ENCODE measurements around the gene KRTAP23-1. TPM values are rescaled to one million over a fixed set of nuclear protein-coding genes. Genes with fewer than 3 reads are reported as not detected.

Gene KRTAP23-1
- total RNA-seq, 1 experiment from 2014 or later, result not detected

GRCh38 chr21:30306884-30307283 is 41.5 kb downstream of the KRTAP23-1 start (continued):
- TF ChIP-seq ZNF281 (CRISPR knock-in tag; IDR thresholded peaks at IDR 0.05) (no peak), TP53 (CRISPR knock-in tag; IDR thresholded peaks at IDR 0.05) (no peak), GTF2I (CRISPR knock-in tag; conservative IDR thresholded peaks at IDR 0.05) (no peak), ZNF138 (CRISPR knock-in tag; conservative IDR thresholded peaks at IDR 0.05) (no peak), NR2C2 (CRISPR knock-in tag; IDR thresholded peaks at IDR 0.05) (no peak)

DNA sequence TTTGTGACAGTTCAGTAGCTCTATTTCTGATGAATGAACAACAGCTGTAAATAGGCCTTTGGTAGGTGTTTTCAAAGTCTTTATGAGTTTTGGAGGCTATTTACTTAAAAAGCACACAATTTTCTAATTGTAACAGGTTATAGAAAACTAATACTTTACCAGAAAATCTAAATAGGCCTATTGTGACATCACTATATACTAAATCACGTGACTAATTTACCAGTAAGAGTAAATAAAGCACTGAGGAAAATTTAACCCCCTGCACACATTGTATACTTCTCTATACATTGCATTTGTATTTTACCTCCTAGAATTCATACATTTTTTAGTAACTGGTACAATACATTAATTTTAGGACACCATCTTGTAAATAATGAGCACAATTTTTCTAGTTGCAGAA is 43.3 kb downstream of the KRTAP23-1 start:
- no peak overlapping the region for H3K4me3 Mint-ChIP-seq
- ChIA-PET CTCF (no interaction called here), POLR2A (no interaction called here)
- H3K9me3 Mint-ChIP-seq, result no peaks in the 10 kb centered on the region
- H3K27ac Mint-ChIP-seq, result no peak overlapping the region
- no peaks in the 10 kb centered on the region for H3K27me3 Mint-ChIP-seq (ENCODE audit: low read depth)
- no peak for ATAC-seq
- H3K4me1 Mint-ChIP-seq, result no peaks in the 10 kb centered on the region
- TF ChIP-seq, protein P1, sequence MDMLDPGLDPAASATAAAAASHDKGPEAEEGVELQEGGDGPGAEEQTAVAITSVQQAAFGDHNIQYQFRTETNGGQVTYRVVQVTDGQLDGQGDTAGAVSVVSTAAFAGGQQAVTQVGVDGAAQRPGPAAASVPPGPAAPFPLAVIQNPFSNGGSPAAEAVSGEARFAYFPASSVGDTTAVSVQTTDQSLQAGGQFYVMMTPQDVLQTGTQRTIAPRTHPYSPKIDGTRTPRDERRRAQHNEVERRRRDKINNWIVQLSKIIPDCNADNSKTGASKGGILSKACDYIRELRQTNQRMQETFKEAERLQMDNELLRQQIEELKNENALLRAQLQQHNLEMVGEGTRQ (CRISPR knock-in tag; IDR thresholded peaks at IDR 0.05), result no peak
- no peak for TF ChIP-seq IRF2 (CRISPR knock-in tag; IDR thresholded peaks at IDR 0.05; ENCODE audit: borderline replicate concordance, low read depth)
- no peak for TF ChIP-seq NFYB (CRISPR knock-in tag; conservative IDR thresholded peaks at IDR 0.05; ENCODE audit: low read depth)
- no peak for TF ChIP-seq NFE2L1 (CRISPR knock-in tag; IDR thresholded peaks at IDR 0.05)
- no peak for TF ChIP-seq TP53 (CRISPR knock-in tag; IDR thresholded peaks at IDR 0.05)
- TF ChIP-seq FOXP1 (CRISPR knock-in tag; IDR thresholded peaks at IDR 0.05; ENCODE audit: borderline replicate concordance), result no peak
- TF ChIP-seq, protein P2, sequence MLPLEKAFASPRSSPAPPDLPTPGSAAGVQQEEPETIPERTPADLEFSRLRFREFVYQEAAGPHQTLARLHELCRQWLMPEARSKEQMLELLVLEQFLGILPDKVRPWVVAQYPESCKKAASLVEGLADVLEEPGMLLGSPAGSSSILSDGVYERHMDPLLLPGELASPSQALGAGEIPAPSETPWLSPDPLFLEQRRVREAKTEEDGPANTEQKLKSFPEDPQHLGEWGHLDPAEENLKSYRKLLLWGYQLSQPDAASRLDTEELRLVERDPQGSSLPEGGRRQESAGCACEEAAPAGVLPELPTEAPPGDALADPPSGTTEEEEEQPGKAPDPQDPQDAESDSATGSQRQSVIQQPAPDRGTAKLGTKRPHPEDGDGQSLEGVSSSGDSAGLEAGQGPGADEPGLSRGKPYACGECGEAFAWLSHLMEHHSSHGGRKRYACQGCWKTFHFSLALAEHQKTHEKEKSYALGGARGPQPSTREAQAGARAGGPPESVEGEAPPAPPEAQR (CRISPR knock-in tag; IDR thresholded peaks at IDR 0.05), result no peak
- TF ChIP-seq, protein P3, sequence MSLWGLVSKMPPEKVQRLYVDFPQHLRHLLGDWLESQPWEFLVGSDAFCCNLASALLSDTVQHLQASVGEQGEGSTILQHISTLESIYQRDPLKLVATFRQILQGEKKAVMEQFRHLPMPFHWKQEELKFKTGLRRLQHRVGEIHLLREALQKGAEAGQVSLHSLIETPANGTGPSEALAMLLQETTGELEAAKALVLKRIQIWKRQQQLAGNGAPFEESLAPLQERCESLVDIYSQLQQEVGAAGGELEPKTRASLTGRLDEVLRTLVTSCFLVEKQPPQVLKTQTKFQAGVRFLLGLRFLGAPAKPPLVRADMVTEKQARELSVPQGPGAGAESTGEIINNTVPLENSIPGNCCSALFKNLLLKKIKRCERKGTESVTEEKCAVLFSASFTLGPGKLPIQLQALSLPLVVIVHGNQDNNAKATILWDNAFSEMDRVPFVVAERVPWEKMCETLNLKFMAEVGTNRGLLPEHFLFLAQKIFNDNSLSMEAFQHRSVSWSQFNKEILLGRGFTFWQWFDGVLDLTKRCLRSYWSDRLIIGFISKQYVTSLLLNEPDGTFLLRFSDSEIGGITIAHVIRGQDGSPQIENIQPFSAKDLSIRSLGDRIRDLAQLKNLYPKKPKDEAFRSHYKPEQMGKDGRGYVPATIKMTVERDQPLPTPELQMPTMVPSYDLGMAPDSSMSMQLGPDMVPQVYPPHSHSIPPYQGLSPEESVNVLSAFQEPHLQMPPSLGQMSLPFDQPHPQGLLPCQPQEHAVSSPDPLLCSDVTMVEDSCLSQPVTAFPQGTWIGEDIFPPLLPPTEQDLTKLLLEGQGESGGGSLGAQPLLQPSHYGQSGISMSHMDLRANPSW (CRISPR knock-in tag; conservative IDR thresholded peaks at IDR 0.05; ENCODE audit: low read depth), result no peak
- TF ChIP-seq SOX15 (CRISPR knock-in tag; IDR thresholded peaks at IDR 0.05), result no peak
- no peak for DNase-seq (ENCODE audit: low spot score)
- H3K36me3 Mint-ChIP-seq, result no peaks in the 10 kb centered on the region

Small RNAs within 50 kb of the gene (microRNA-seq; reads per million reads assigned to microRNA genes)
- gene MIR4327 (ENCODE audit: borderline number of aligned reads), result not detected

Other genes starting within 250 kb of the KRTAP23-1 start
- gene CLDN17, start 181.8 kb downstream of the KRTAP23-1 start, total RNA-seq (2021), result not detected in 3 replicates
- not detected in 3 replicates for gene CLDN8, start 132.5 kb downstream of the KRTAP23-1 start, total RNA-seq (2021)
- not detected in 3 replicates for gene KRTAP24-1, start 65.7 kb downstream of the KRTAP23-1 start, total RNA-seq (2021)
- gene KRTAP25-1, start 59.1 kb downstream of the KRTAP23-1 start, total RNA-seq (2021), result not detected in 3 replicates
- not detected in 3 replicates for gene KRTAP26-1, start 28.3 kb downstream of the KRTAP23-1 start, total RNA-seq (2021)
- not detected in 3 replicates for gene KRTAP27-1, start 10.9 kb downstream of the KRTAP23-1 start, total RNA-seq (2021)
- gene KRTAP13-2, start 23.7 kb upstream of the KRTAP23-1 start, total RNA-seq (2021), result not detected in 3 replicates
- gene KRTAP13-1, start 47.4 kb upstream of the KRTAP23-1 start, total RNA-seq (2021), result not detected in 3 replicates
- not detected in 3 replicates for gene KRTAP13-3, start 77.3 kb upstream of the KRTAP23-1 start, total RNA-seq (2021)
- 0.32 TPM in 1 of 3 replicates, not detected in the others for gene KRTAP13-4, start 81.6 kb upstream of the KRTAP23-1 start, total RNA-seq (2021)
- not detected in 3 replicates for gene KRTAP15-1, start 91.7 kb upstream of the KRTAP23-1 start, total RNA-seq (2021)
- not detected in 3 replicates for gene KRTAP19-1, start 131.8 kb upstream of the KRTAP23-1 start, total RNA-seq (2021)
- not detected in 3 replicates for gene KRTAP19-2, start 138.8 kb upstream of the KRTAP23-1 start, total RNA-seq (2021)
- gene KRTAP19-3, start 143.4 kb upstream of the KRTAP23-1 start, total RNA-seq (2021), result not detected in 3 replicates
- gene KRTAP19-4, start 148.6 kb upstream of the KRTAP23-1 start, total RNA-seq (2021), result not detected in 3 replicates
- gene KRTAP19-5, start 153.5 kb upstream of the KRTAP23-1 start, total RNA-seq (2021), result not detected in 3 replicates
- not detected in 3 replicates for gene KRTAP19-6, start 193.3 kb upstream of the KRTAP23-1 start, total RNA-seq (2021)
- gene KRTAP19-7, start 212.7 kb upstream of the KRTAP23-1 start, total RNA-seq (2021), result not detected in 3 replicates
- gene KRTAP22-2, start 241.8 kb upstream of the KRTAP23-1 start, total RNA-seq (2021), result not detected in 3 replicates
- gene KRTAP6-3, start 243.8 kb upstream of the KRTAP23-1 start, total RNA-seq (2021), result not detected in 3 replicates